Coronary artery (tissue), 2 donors: ENCODE measurements around the gene MYEOV.
A peak's percentile ranks its signal among the peaks of the same experiment; 100 is the strongest.

Experiments used
- DNase-seq: peaks from one replicate; pipeline ENCODE4 v3.0.0-alpha.2; 2017; ENCODE audit warnings: low spot score
- H3K27ac ChIP-seq, 2 donors: fragments of 200-600 bp; sonication (generic); one replicate each; pipeline ENCODE4 v1.5.1; 2016 to 2019
- H3K4me3 ChIP-seq: fragments of 200-600 bp; sonication (generic); 2 replicates; pipeline ENCODE4 v1.5.1; 2016; ENCODE audit warnings: mild to moderate bottlenecking, moderate library complexity
- TF ChIP-seq, protein P1 (sequence below): fragments of 200-600 bp; sonication (generic); IDR thresholded peaks from one replicate; pipeline ENCODE4 v1.5.1; 2019; ENCODE audit warnings: antibody characterized with exemption

MYEOV gene

GRCh38 chr11:69311767-69312385 lies 17.9 kb downstream of the MYEOV start:
- no peak for DNase-seq
- Histone ChIP-seq H3K4me3 (no peak overlapping the region), H3K27ac (no peak overlapping the region)
- TF ChIP-seq, protein P1, sequence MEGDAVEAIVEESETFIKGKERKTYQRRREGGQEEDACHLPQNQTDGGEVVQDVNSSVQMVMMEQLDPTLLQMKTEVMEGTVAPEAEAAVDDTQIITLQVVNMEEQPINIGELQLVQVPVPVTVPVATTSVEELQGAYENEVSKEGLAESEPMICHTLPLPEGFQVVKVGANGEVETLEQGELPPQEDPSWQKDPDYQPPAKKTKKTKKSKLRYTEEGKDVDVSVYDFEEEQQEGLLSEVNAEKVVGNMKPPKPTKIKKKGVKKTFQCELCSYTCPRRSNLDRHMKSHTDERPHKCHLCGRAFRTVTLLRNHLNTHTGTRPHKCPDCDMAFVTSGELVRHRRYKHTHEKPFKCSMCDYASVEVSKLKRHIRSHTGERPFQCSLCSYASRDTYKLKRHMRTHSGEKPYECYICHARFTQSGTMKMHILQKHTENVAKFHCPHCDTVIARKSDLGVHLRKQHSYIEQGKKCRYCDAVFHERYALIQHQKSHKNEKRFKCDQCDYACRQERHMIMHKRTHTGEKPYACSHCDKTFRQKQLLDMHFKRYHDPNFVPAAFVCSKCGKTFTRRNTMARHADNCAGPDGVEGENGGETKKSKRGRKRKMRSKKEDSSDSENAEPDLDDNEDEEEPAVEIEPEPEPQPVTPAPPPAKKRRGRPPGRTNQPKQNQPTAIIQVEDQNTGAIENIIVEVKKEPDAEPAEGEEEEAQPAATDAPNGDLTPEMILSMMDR = no peak

DNA sequence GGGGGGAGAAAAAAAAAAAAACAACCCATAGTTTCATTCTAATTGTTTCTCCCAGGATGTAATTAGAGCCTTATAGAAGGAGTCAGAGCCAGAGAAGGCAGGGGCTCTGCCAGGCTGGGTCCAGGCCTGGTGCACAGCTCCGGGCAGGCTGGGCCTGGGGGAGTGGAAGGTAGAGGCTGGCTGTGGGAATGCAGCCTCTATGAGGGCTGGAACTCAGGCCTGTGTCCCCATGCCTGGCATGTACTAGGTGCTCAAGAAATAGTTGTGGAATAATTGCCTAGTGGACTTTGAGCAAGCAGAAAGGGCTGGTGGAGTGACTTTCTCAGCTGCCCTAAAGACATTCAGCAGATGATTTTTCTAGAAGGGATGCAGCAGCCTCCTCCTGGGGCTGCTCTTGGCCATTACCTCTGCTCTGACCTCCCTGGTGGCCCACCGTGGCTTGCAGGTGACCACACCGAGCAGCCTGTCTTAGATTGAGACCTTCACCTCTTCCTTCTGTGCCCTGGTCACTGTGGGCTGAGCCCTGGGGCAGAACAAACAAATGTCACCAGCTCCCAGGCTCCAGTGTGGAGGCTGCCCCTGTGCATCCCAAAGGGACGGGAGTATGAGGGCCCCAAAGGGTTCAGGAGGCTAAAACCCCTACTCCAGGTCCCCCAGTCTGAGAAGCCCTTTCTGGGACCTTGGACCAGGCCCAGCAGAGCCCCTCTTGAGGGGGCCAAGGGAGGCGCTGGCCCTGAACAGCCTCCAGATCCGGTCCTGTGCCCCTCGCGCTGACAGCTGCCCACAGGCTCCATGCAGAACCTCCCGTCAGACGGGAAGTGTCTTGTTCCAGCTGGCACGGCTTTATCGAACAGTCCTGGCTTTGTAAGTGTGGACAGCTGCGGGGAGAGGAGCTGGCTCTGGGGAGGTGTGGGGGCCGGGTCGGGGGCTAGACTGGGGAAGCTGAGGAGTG lies 18.8 kb downstream of the MYEOV start:
- Histone ChIP-seq H3K27ac (no peak overlapping the region), H3K4me3 (peak overlapping the region; percentile 17)
- no peak for DNase-seq
- TF ChIP-seq, protein P1 = no peak

GRCh38 chr11:69313992-69314391 lies 20.0 kb downstream of the MYEOV start:
- no peak overlapping the region for H3K4me3 ChIP-seq
- no peak overlapping the region for H3K27ac ChIP-seq
- TF ChIP-seq, protein P1 = no peak
- DNase-seq = no peak

GRCh38 chr11:69314555-69314954 lies 20.6 kb downstream of the MYEOV start:
- no peak for DNase-seq
- Histone ChIP-seq H3K4me3 (no peak overlapping the region), H3K27ac (no peak overlapping the region)
- TF ChIP-seq, protein P1 = no peak

GRCh38 chr11:69316956-69317355 lies 23.0 kb downstream of the MYEOV start:
- no peak for DNase-seq
- Histone ChIP-seq H3K4me3 (no peak overlapping the region), H3K27ac (peak overlapping the region in 1 of 2 donors; percentile 11)
- TF ChIP-seq, protein P1 = no peak

GRCh38 chr11:69317401-69318092 lies 23.6 kb downstream of the MYEOV start:
- DNase-seq = no peak
- H3K27ac ChIP-seq = peak overlapping the region in 1 of 2 donors; percentile 11
- H3K4me3 ChIP-seq = no peak overlapping the region
- TF ChIP-seq, protein P1 = no peak
